ENCODE data around the gene SEMA4A.

GRCh38 chr1:156143765-156144489 lies 9.5 kb upstream of the SEMA4A start:
- TF ChIP-seq CTCF (IDR thresholded peaks at IDR 0.05), result no peak
- no peak for TF ChIP-seq POLR2A (IDR thresholded peaks at IDR 0.05)

Measured in body of pancreas (tissue), 4 donors.